GM12878 (cell line): ENCODE data around the gene SMIM5. TPM values are rescaled to one million over a fixed set of nuclear protein-coding genes. Genes with fewer than 3 reads are reported as not detected.

Source experiments
- BACH1 ChIP-seq: fragments of 450-650 bp; IDR thresholded peaks from 2 replicates; pipeline ENCODE4 v1.6.1; 2017; ENCODE audit warnings: mild to moderate bottlenecking, borderline replicate concordance
- CHD2 ChIP-seq: IDR thresholded peaks from 2 replicates; pipeline ENCODE4 v1.6.1; 2011; ENCODE audit warnings: low read depth, low read length, improper control_type of control experiment, borderline replicate concordance
- CREB1 ChIP-seq: IDR thresholded peaks from 2 replicates; pipeline ENCODE4 v1.6.1; 2012; ENCODE audit warnings: low read depth, mild to moderate bottlenecking, inconsistent platforms
- DPF2 ChIP-seq: fragments of 450-650 bp; IDR thresholded peaks from 2 replicates; pipeline ENCODE4 v1.6.1; 2017; ENCODE audit warnings: mild to moderate bottlenecking
- EGR1 ChIP-seq, 2 experiments: IDR thresholded peaks; 1 replicate in 1 of 2; 2 replicates in 1 of 2; pipeline ENCODE4 v1.6.1; 2011 to 2012; ENCODE audit warnings: low read depth in 2 of 2, low read length in 2 of 2, borderline replicate concordance in 1 of 2, mild to moderate bottlenecking in 1 of 2, moderate library complexity in 1 of 2
- ETV6 ChIP-seq, 2 experiments: fragments of 450-650 bp in 1 of 2; IDR thresholded peaks in 1 of 2; conservative IDR thresholded peaks in 1 of 2; 2 replicates each; pipeline ENCODE4 v1.6.1; 2014; ENCODE audit warnings: antibody characterized with exemption in 1 of 2, borderline replicate concordance in 1 of 2, low read depth in 1 of 2, mild to moderate bottlenecking in 1 of 2, moderate library complexity in 1 of 2
- GATAD2B ChIP-seq: fragments of 450-650 bp; conservative IDR thresholded peaks from 2 replicates; pipeline ENCODE4 v1.6.1; 2017; ENCODE audit warnings: low read depth, mild to moderate bottlenecking, moderate library complexity
- HDAC2 ChIP-seq: fragments of 200-600 bp; sonication (generic); IDR thresholded peaks from 2 replicates; pipeline ENCODE4 v1.6.1; 2017
- HDAC6 ChIP-seq: fragments of 200-600 bp; sonication (generic); IDR thresholded peaks from one replicate; pipeline ENCODE4 v1.8.0; 2017; ENCODE audit warnings: antibody characterized with exemption; ENCODE audit not compliant: unreplicated experiment
- IRF4 ChIP-seq: IDR thresholded peaks from 2 replicates; pipeline ENCODE4 v1.6.1; 2011; ENCODE audit warnings: low read depth, low read length
- JUNB ChIP-seq: IDR thresholded peaks from 2 replicates; pipeline ENCODE4 v1.6.1; 2016; ENCODE audit warnings: antibody characterized with exemption, mild to moderate bottlenecking
- MEF2A ChIP-seq: IDR thresholded peaks from 2 replicates; pipeline ENCODE4 v1.6.1; 2011; ENCODE audit warnings: low read depth, mild to moderate bottlenecking, low read length, moderate library complexity; ENCODE audit not compliant: insufficient read depth
- MEF2B ChIP-seq: fragments of 450-650 bp; IDR thresholded peaks from 2 replicates; pipeline ENCODE4 v1.6.1; 2018; ENCODE audit warnings: mild to moderate bottlenecking, moderate library complexity; ENCODE audit not compliant: partially characterized antibody, poor library complexity, severe bottlenecking
- NR2C1 ChIP-seq: fragments of 450-650 bp; IDR thresholded peaks from 2 replicates; pipeline ENCODE4 v1.6.1; 2017; ENCODE audit warnings: antibody characterized with exemption, mild to moderate bottlenecking, moderate library complexity
- NR2F1 ChIP-seq: fragments of 450-650 bp; conservative IDR thresholded peaks from 2 replicates; pipeline ENCODE4 v1.6.1; 2017; ENCODE audit warnings: mild to moderate bottlenecking
- RB1 ChIP-seq: fragments of 450-650 bp; formaldehyde crosslinking; IDR thresholded peaks from 2 replicates; pipeline ENCODE4 v1.6.1; 2017; ENCODE audit warnings: mild to moderate bottlenecking, borderline replicate concordance
- RELA ChIP-seq: fragments of 450-650 bp; IDR thresholded peaks from 2 replicates; pipeline ENCODE4 v1.8.0; 2014; ENCODE audit warnings: borderline replicate concordance; ENCODE audit not compliant: partially characterized antibody
- RFX5 ChIP-seq: IDR thresholded peaks from 2 replicates; pipeline ENCODE4 v1.6.1; 2011; ENCODE audit warnings: low read depth, low read length, improper control_type of control experiment
- SKIL ChIP-seq: fragments of 450-650 bp; IDR thresholded peaks from 2 replicates; pipeline ENCODE4 v1.6.1; 2017; ENCODE audit warnings: mild to moderate bottlenecking, low read depth, inconsistent platforms; ENCODE audit not compliant: poor library complexity, severe bottlenecking
- ZNF24 ChIP-seq: fragments of 450-650 bp; IDR thresholded peaks from 2 replicates; pipeline ENCODE4 v1.6.1; 2017; ENCODE audit warnings: antibody characterized with exemption, mild to moderate bottlenecking
- ZZZ3 ChIP-seq: IDR thresholded peaks from 2 replicates; pipeline ENCODE4 v1.6.1; 2011; ENCODE audit warnings: low read depth; ENCODE audit not compliant: control insufficient read depth, insufficient read length
- polyA plus RNA-seq, 11 experiments: library from polyadenylated mRNA; depleted of rRNA in 4 of 11; unstranded in 6 of 11; stranded (reverse) in 5 of 11; fragments of >200 nt; fragmentation: Nextera tagmentation in 4 of 11; fragmentation: Illumina TruSeq in 1 of 11; extraction: Ambion mirVana in 4 of 11; extraction: Trizol in 1 of 11; gene quantifications; 1 replicate in 1 of 11; 2 replicates in 10 of 11; pipeline versions ENCODE4 v1.2.1 to v1.2.3, GENCODE V29; 2011 to 2016; ENCODE audit warnings: inconsistent platforms in 2 of 11, missing spikeins in 2 of 11, low read depth in 1 of 11
- total RNA-seq, 4 experiments: library from RNA; depleted of rRNA in 3 of 4; stranded (reverse); fragments of >200 nt in 3 of 4; fragmentation: Illumina TruSeq in 1 of 4; extraction: Trizol in 1 of 4; gene quantifications; 2 replicates each; pipeline versions ENCODE4 v1.2.1 to v1.2.3, GENCODE V29; 2013 to 2021
- TF ChIP-seq, protein P1 (sequence below): fragments of 450-650 bp; IDR thresholded peaks from 2 replicates; pipeline ENCODE4 v1.6.1; 2017; ENCODE audit warnings: antibody characterized with exemption, mild to moderate bottlenecking, moderate library complexity
- TF ChIP-seq, protein P2 (sequence below): fragments of 450-650 bp; IDR thresholded peaks from 2 replicates; pipeline ENCODE4 v1.6.1; 2017; ENCODE audit warnings: mild to moderate bottlenecking

SMIM5 gene
- total and polyA plus RNA-seq, 10 of the 15 experiments (the other 5 are each of a cell fraction or from before 2014, with no cell fraction given), result 0.08 to 0.11 TPM; not detected in 8

- TF ChIP-seq SKIL (no peak), ZZZ3 (no peak), MEF2B (no peak), GATAD2B (peak; percentile 50; the same call in 1 of the 2 replicates), ZNF24 (no peak), HDAC2 (no peak), CREB1 (0 out of 2 replicates have a peak, but pooled peaks have one; percentile 26), RFX5 (no peak), NR2C1 (no peak), BACH1 (peak; percentile 31; the same call in 1 of the 2 replicates), DPF2 (peak; percentile 56), RELA (no peak), MEF2A (no peak), HDAC6 (no peak), IRF4 (no peak), NR2F1 (peak; percentile 15; the same call in 1 of the 2 replicates), EGR1 (IDR thresholded peaks at IDR 0.05; ENCODE audit: borderline replicate concordance in 1 of 2, low read depth in 2 of 2, low read length in 2 of 2) (no peak), ETV6 (conservative IDR thresholded peaks at IDR 0.05 in 1 of 2, IDR thresholded peaks at IDR 0.05 in 1 of 2; ENCODE audit: borderline replicate concordance in 1 of 2, low read depth in 1 of 2) (no peak), CHD2 (no peak), JUNB (no peak), RB1 (no peak)
- TF ChIP-seq, protein P1, sequence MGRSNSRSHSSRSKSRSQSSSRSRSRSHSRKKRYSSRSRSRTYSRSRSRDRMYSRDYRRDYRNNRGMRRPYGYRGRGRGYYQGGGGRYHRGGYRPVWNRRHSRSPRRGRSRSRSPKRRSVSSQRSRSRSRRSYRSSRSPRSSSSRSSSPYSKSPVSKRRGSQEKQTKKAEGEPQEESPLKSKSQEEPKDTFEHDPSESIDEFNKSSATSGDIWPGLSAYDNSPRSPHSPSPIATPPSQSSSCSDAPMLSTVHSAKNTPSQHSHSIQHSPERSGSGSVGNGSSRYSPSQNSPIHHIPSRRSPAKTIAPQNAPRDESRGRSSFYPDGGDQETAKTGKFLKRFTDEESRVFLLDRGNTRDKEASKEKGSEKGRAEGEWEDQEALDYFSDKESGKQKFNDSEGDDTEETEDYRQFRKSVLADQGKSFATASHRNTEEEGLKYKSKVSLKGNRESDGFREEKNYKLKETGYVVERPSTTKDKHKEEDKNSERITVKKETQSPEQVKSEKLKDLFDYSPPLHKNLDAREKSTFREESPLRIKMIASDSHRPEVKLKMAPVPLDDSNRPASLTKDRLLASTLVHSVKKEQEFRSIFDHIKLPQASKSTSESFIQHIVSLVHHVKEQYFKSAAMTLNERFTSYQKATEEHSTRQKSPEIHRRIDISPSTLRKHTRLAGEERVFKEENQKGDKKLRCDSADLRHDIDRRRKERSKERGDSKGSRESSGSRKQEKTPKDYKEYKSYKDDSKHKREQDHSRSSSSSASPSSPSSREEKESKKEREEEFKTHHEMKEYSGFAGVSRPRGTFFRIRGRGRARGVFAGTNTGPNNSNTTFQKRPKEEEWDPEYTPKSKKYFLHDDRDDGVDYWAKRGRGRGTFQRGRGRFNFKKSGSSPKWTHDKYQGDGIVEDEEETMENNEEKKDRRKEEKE, result no peak
- TF ChIP-seq, protein P2, sequence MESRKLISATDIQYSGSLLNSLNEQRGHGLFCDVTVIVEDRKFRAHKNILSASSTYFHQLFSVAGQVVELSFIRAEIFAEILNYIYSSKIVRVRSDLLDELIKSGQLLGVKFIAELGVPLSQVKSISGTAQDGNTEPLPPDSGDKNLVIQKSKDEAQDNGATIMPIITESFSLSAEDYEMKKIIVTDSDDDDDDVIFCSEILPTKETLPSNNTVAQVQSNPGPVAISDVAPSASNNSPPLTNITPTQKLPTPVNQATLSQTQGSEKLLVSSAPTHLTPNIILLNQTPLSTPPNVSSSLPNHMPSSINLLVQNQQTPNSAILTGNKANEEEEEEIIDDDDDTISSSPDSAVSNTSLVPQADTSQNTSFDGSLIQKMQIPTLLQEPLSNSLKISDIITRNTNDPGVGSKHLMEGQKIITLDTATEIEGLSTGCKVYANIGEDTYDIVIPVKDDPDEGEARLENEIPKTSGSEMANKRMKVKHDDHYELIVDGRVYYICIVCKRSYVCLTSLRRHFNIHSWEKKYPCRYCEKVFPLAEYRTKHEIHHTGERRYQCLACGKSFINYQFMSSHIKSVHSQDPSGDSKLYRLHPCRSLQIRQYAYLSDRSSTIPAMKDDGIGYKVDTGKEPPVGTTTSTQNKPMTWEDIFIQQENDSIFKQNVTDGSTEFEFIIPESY, result no peak
Measured at GRCh38 chr17:75589012-75589918, 44.0 kb upstream of the SMIM5 start (continued).
